MM.1S (cell line): ENCODE measurements around the gene CEACAM7.
A peak's percentile ranks its signal among the peaks of the same experiment; 100 is the strongest.

Experiments used
- CTCF ChIP-seq: fragments of 300-600 bp; sonication (generic); IDR thresholded peaks from 2 replicates; pipeline ENCODE4 v1.5.1; 2016; ENCODE audit warnings: antibody characterized with exemption, low read length, mixed read lengths
- EZH2 ChIP-seq: fragments of 300-600 bp; sonication (generic); optimal IDR thresholded peaks from 2 replicates; pipeline ENCODE3; 2017; ENCODE audit warnings: low read depth, mild to moderate bottlenecking, antibody characterized with exemption, low read length, mixed read lengths
- EZH2phosphoT487 ChIP-seq: fragments of 300-600 bp; sonication (generic); IDR thresholded peaks from 2 replicates; pipeline ENCODE4 v1.6.1; 2018; ENCODE audit warnings: antibody characterized with exemption, low read length

- no peak for TF ChIP-seq EZH2phosphoT487
- TF ChIP-seq EZH2 = no peak
- TF ChIP-seq CTCF = peak; percentile 26
These were observed 13.5 kb upstream of the CEACAM7 start for GRCh38 chr19:41701401-41702075.
